ENCODE results near the gene RNPEPL1.

- TF ChIP-seq CTCF (conservative IDR thresholded peaks at IDR 0.05; ENCODE audit: low read depth in 2 of 2), result no peak
- no peak for TF ChIP-seq EZH2 (IDR thresholded peaks at IDR 0.05; ENCODE audit: low read depth, unreplicated experiment)
- no peak for TF ChIP-seq REST (IDR thresholded peaks at IDR 0.05; ENCODE audit: unreplicated experiment)
- no peak for TF ChIP-seq CREB1 (CRISPR knock-in tag; IDR thresholded peaks at IDR 0.05; ENCODE audit: low read depth)
- no peak for TF ChIP-seq EZH2phosphoT487 (IDR thresholded peaks at IDR 0.05; ENCODE audit: unreplicated experiment)
- TF ChIP-seq ZNF331 (CRISPR knock-in tag; IDR thresholded peaks at IDR 0.05; ENCODE audit: low read depth), result no peak
- no peak for TF ChIP-seq ZNF114 (CRISPR knock-in tag; IDR thresholded peaks at IDR 0.05)
Measured at GRCh38 chr2:240553956-240554480, 14.3 kb upstream of the RNPEPL1 start.
